CD4-positive, CD25-positive, alpha-beta regulatory T cell (primary cell): ENCODE data around the gene TESK2. TPM values are rescaled to one million over a fixed set of nuclear protein-coding genes. Genes with fewer than 3 reads are reported as not detected.
A peak's percentile ranks its signal among the peaks of the same experiment; 100 is the strongest.
"Not testable (repeated sequence)": the region's sequence is repeated elsewhere in the genome, so short reads cannot be mapped to it uniquely, and the experiment has no call there.

Source experiments
- ATAC-seq, 2 donors: fragments of 150-1000 bp; cut with Tn5 transposase; one replicate each; pipeline ENCODE4 v1.10.0; 2021; ENCODE audit warnings: low read depth in 2 of 2, moderate number of reproducible peaks in 2 of 2, moderate library complexity in 1 of 2
- DNase-seq, 3 donors: peaks; one replicate each; pipeline versions ENCODE4 v3.0.0 to v3.0.0-alpha.2; 2012 to 2022; ENCODE audit warnings: mixed read lengths in 1 of 3
- H3K27ac ChIP-seq: one replicate; pipeline ENCODE4 v1.7.0; 2013; ENCODE audit warnings: mild to moderate bottlenecking, low read length; ENCODE audit not compliant: insufficient read depth, poor library complexity, severe bottlenecking
- H3K27me3 ChIP-seq: one replicate; pipeline ENCODE4 v1.7.0; 2013; ENCODE audit warnings: low read length; ENCODE audit not compliant: control insufficient read depth, insufficient read depth
- H3K36me3 ChIP-seq: one replicate; pipeline ENCODE4 v1.7.0; 2013; ENCODE audit warnings: mild to moderate bottlenecking, low read length, moderate library complexity; ENCODE audit not compliant: control insufficient read depth, insufficient read depth
- H3K4me1 ChIP-seq: 2 replicates; pipeline ENCODE4 v1.7.0; 2013; ENCODE audit warnings: mild to moderate bottlenecking, low read length; ENCODE audit not compliant: insufficient read depth, control insufficient read depth, poor library complexity, severe bottlenecking
- H3K4me3 ChIP-seq: one replicate; pipeline ENCODE4 v1.7.0; 2013; ENCODE audit warnings: low read depth, mild to moderate bottlenecking, low read length, moderate library complexity
- H3K9me3 ChIP-seq, 2 experiments: 1 replicate in 1 of 2; 2 replicates in 1 of 2; pipeline ENCODE4 v1.7.0; 2013; ENCODE audit warnings: low read length in 2 of 2, mild to moderate bottlenecking in 1 of 2, moderate library complexity in 1 of 2; ENCODE audit not compliant: control insufficient read depth in 2 of 2
- H3K27ac Mint-ChIP-seq, 3 donors: one replicate each; pipeline ENCODE4 v1.8.0; 2020 to 2022; ENCODE audit warnings: mild to moderate bottlenecking in 3 of 3, mixed read lengths in 3 of 3, moderate library complexity in 2 of 3
- H3K27me3 Mint-ChIP-seq: one replicate; pipeline ENCODE4 v1.8.0; 2022; ENCODE audit warnings: mild to moderate bottlenecking, mixed read lengths
- H3K36me3 Mint-ChIP-seq: one replicate; pipeline ENCODE4 v1.8.0; 2020; ENCODE audit warnings: mixed read lengths
- H3K4me1 Mint-ChIP-seq, 4 donors: one replicate each; pipeline ENCODE4 v1.8.0; 2020 to 2022; ENCODE audit warnings: mixed read lengths in 4 of 4, mild to moderate bottlenecking in 1 of 4
- H3K4me3 Mint-ChIP-seq, 4 donors: one replicate each; pipeline ENCODE4 v1.8.0; 2020 to 2022; ENCODE audit warnings: mild to moderate bottlenecking in 4 of 4, mixed read lengths in 4 of 4, moderate library complexity in 3 of 4
- H3K9me3 Mint-ChIP-seq, 7 donors: one replicate each; pipeline ENCODE4 v1.8.0; 2020 to 2022; ENCODE audit warnings: mixed read lengths in 7 of 7, mild to moderate bottlenecking in 3 of 7, moderate library complexity in 2 of 7
- polyA plus RNA-seq, 4 donors: library from polyadenylated mRNA; unstranded; fragments of 300-500 nt; fragmentation: Illumina TruSeq; gene quantifications; one replicate each; pipeline ENCODE4 v1.2.3, GENCODE V29; 2021
- total RNA-seq: library from RNA; stranded (reverse); gene quantifications from one replicate; pipeline ENCODE4 v1.2.3, GENCODE V29; 2022

The TESK2 gene
- total and polyA plus RNA-seq, 5 donors from 2014 or later: 2.9 to 5.3 (median 3.7) TPM

- DNase-seq: no peak
- no peaks in the 10 kb centered on the region for H3K9me3 ChIP-seq
- peaks cover 2% of the 10 kb centered on the region for H3K36me3 Mint-ChIP-seq
Observed at GRCh38 chr1:45378184-45378583, 112.8 kb downstream of the TESK2 start.

GRCh38 chr1:45375104-45376090, 115.6 kb downstream of the TESK2 start:
- Histone ChIP-seq H3K4me1 (no peaks in the 10 kb centered on the region), H3K36me3 (no peaks in the 10 kb centered on the region), H3K27ac (no peak overlapping the region), H3K27me3 (no peaks in the 10 kb centered on the region), H3K9me3 (no peaks in the 10 kb centered on the region), H3K4me3 (no peak overlapping the region)
- peaks cover 0 to 1% (median 0%) of the 10 kb centered on the region in 7 donors for H3K9me3 Mint-ChIP-seq
- H3K27ac Mint-ChIP-seq: peak overlapping the region in 1 of 3 donors; percentile 27
- no peaks in the 10 kb centered on the region for H3K27me3 Mint-ChIP-seq
- DNase-seq (no peak), ATAC-seq (no peak)
- H3K4me3 Mint-ChIP-seq: no peak overlapping the region
- peaks cover 5 to 22% (median 11%) of the 10 kb centered on the region in 4 donors for H3K4me1 Mint-ChIP-seq
- H3K36me3 Mint-ChIP-seq: peaks cover 7% of the 10 kb centered on the region

More at GRCh38 chr1:45378184-45378583, 112.8 kb downstream of the TESK2 start:
- Histone ChIP-seq H3K27me3 (no peaks in the 10 kb centered on the region), H3K4me3 (no peak overlapping the region), H3K27ac (no peak overlapping the region), H3K36me3 (no peaks in the 10 kb centered on the region), H3K4me1 (no peaks in the 10 kb centered on the region)
- H3K4me1 Mint-ChIP-seq: peaks cover 5 to 22% (median 9%) of the 10 kb centered on the region in 4 donors
- H3K27ac Mint-ChIP-seq: no peak overlapping the region
- no peak overlapping the region for H3K4me3 Mint-ChIP-seq
- ATAC-seq: no peak
- H3K9me3 Mint-ChIP-seq: peaks cover 0 to 1% (median 0%) of the 10 kb centered on the region in 7 donors
- no peaks in the 10 kb centered on the region for H3K27me3 Mint-ChIP-seq

GRCh38 chr1:45373573-45373972, 117.4 kb downstream of the TESK2 start:
- no peak for ATAC-seq
- no peak for DNase-seq

GRCh38 chr1:45370575-45370974, 120.4 kb downstream of the TESK2 start:
- Histone ChIP-seq H3K27me3 (no peaks in the 10 kb centered on the region), H3K36me3 (no peaks in the 10 kb centered on the region), H3K4me3 (no peak overlapping the region), H3K4me1 (no peaks in the 10 kb centered on the region), H3K27ac (no peak overlapping the region), H3K9me3 (no peaks in the 10 kb centered on the region)
- H3K27ac Mint-ChIP-seq: peak overlapping the region in 1 of 3 donors; percentile 49
- H3K36me3 Mint-ChIP-seq: peaks cover 5% of the 10 kb centered on the region
- ATAC-seq: no peak
- H3K4me1 Mint-ChIP-seq: peaks cover 3 to 22% (median 9%) of the 10 kb centered on the region in 4 donors
- H3K27me3 Mint-ChIP-seq: no peaks in the 10 kb centered on the region
- DNase-seq: no peak
- H3K4me3 Mint-ChIP-seq: no peak overlapping the region
- peaks cover 0 to 1% (median 0%) of the 10 kb centered on the region in 7 donors for H3K9me3 Mint-ChIP-seq

More at GRCh38 chr1:45373573-45373972, 117.4 kb downstream of the TESK2 start:
- Histone ChIP-seq H3K27ac (no peak overlapping the region), H3K4me3 (no peak overlapping the region), H3K36me3 (no peaks in the 10 kb centered on the region), H3K27me3 (no peaks in the 10 kb centered on the region), H3K4me1 (no peaks in the 10 kb centered on the region), H3K9me3 (no peaks in the 10 kb centered on the region)
- peaks cover 5 to 22% (median 11%) of the 10 kb centered on the region in 4 donors for H3K4me1 Mint-ChIP-seq
- no peak overlapping the region for H3K4me3 Mint-ChIP-seq
- peaks cover 5% of the 10 kb centered on the region for H3K36me3 Mint-ChIP-seq
- H3K9me3 Mint-ChIP-seq: peaks cover 0 to 1% (median 0%) of the 10 kb centered on the region in 7 donors
- H3K27me3 Mint-ChIP-seq: no peaks in the 10 kb centered on the region
- H3K27ac Mint-ChIP-seq: peak overlapping the region in 2 of 3 donors; percentile 18 to 48

- Histone ChIP-seq H3K36me3 (no peaks in the 10 kb centered on the region), H3K27me3 (no peaks in the 10 kb centered on the region), H3K4me1 (no peaks in the 10 kb centered on the region), H3K9me3 (no peaks in the 10 kb centered on the region), H3K4me3 (no peak overlapping the region), H3K27ac (no peak overlapping the region)
- Mint-ChIP-seq H3K27ac (no peak overlapping the region), H3K4me1 (peaks cover 0 to 5% (median 1%) of the 10 kb centered on the region in 4 donors), H3K27me3 (no peaks in the 10 kb centered on the region), H3K36me3 (no peaks in the 10 kb centered on the region), H3K4me3 (no peak overlapping the region), H3K9me3 (no peaks in the 10 kb centered on the region)
- DNase-seq (no peak), ATAC-seq (no peak)
Observed at GRCh38 chr1:45365051-45365450, 125.9 kb downstream of the TESK2 start.

- ATAC-seq: no peak
- Histone ChIP-seq H3K4me1 (no peaks in the 10 kb centered on the region), H3K4me3 (no peak overlapping the region), H3K36me3 (no peaks in the 10 kb centered on the region), H3K9me3 (no peaks in the 10 kb centered on the region), H3K27ac (no peak overlapping the region), H3K27me3 (no peaks in the 10 kb centered on the region)
- H3K36me3 Mint-ChIP-seq: no peaks in the 10 kb centered on the region
- H3K27me3 Mint-ChIP-seq: no peaks in the 10 kb centered on the region
- no peak overlapping the region for H3K4me3 Mint-ChIP-seq
- H3K4me1 Mint-ChIP-seq: peaks cover 0 to 8% (median 4%) of the 10 kb centered on the region in 4 donors
- no peak for DNase-seq
- peak overlapping the region in 1 of 3 donors; percentile 71 for H3K27ac Mint-ChIP-seq
- H3K9me3 Mint-ChIP-seq: no peaks in the 10 kb centered on the region
Observed at GRCh38 chr1:45364294-45364693, 126.7 kb downstream of the TESK2 start.

GRCh38 chr1:45360981-45361380, 130.0 kb downstream of the TESK2 start:
- H3K27me3 Mint-ChIP-seq, H3K36me3 Mint-ChIP-seq, H3K4me1 Mint-ChIP-seq, ATAC-seq, H3K9me3 Mint-ChIP-seq, H3K4me3 Mint-ChIP-seq, H3K27ac ChIP-seq, DNase-seq, H3K4me1 ChIP-seq, H3K27ac Mint-ChIP-seq, H3K9me3 ChIP-seq, H3K36me3 ChIP-seq, H3K4me3 ChIP-seq, H3K27me3 ChIP-seq: not testable (repeated sequence)
